Right kidney (tissue), 1 donor: ENCODE data around the gene ZNF544.
"Not testable (repeated sequence)": the region's sequence is repeated elsewhere in the genome, so short reads cannot be mapped to it uniquely, and the experiment has no call there.

Experiments
- DNase-seq: peaks from one replicate; pipeline ENCODE4 v3.0.0-alpha.2; 2016

Gene ZNF544

GRCh38 chr19:58252102-58252685 is 23.5 kb downstream of the ZNF544 start:
- no peak for DNase-seq

- DNase-seq: not testable (repeated sequence)
Observed at GRCh38 chr19:58258259-58258658, 29.5 kb downstream of the ZNF544 start.

GRCh38 chr19:58261600-58261967 is 32.9 kb downstream of the ZNF544 start:
- no peak for DNase-seq

GRCh38 chr19:58261968-58262921 is 33.5 kb downstream of the ZNF544 start:
- DNase-seq: no peak

GRCh38 chr19:58262922-58263296 is 34.2 kb downstream of the ZNF544 start:
- no peak for DNase-seq

GRCh38 chr19:58265100-58265499 is 36.4 kb downstream of the ZNF544 start:
- no peak for DNase-seq

- no peak for DNase-seq
Observed at GRCh38 chr19:58268344-58268743, 39.6 kb downstream of the ZNF544 start.

GRCh38 chr19:58274771-58275201 is 46.1 kb downstream of the ZNF544 start:
- DNase-seq: no peak

GRCh38 chr19:58275564-58275963 is 46.9 kb downstream of the ZNF544 start:
- DNase-seq: no peak

GRCh38 chr19:58277197-58277596 is 48.5 kb downstream of the ZNF544 start:
- DNase-seq: no peak

- no peak for DNase-seq
Observed at GRCh38 chr19:58277748-58278540, 49.2 kb downstream of the ZNF544 start.

GRCh38 chr19:58278541-58279041 is 49.9 kb downstream of the ZNF544 start, which contains the start of gene ZNF8:
Gene ZNF8 (plus strand): TSS chr19:58278955. CDS start chr19:58279082, 127 bp downstream.
- DNase-seq: peak; percentile 92

GRCh38 chr19:58279042-58279924 is 50.6 kb downstream of the ZNF544 start:
- DNase-seq: peak; percentile 89

- DNase-seq: no peak
Observed at GRCh38 chr19:58279925-58280316, 51.2 kb downstream of the ZNF544 start.

- no peak for DNase-seq
Observed at GRCh38 chr19:58284199-58284598, 55.5 kb downstream of the ZNF544 start.

- no peak for DNase-seq
Observed at GRCh38 chr19:58291943-58292342, 63.2 kb downstream of the ZNF544 start.

GRCh38 chr19:58294743-58295374 is 66.1 kb downstream of the ZNF544 start:
- no peak for DNase-seq

GRCh38 chr19:58296104-58296503 is 67.4 kb downstream of the ZNF544 start:
- DNase-seq: no peak

GRCh38 chr19:58300620-58301019 is 71.9 kb downstream of the ZNF544 start:
- no peak for DNase-seq

GRCh38 chr19:58304255-58304654 is 75.5 kb downstream of the ZNF544 start:
- DNase-seq: no peak

- no peak for DNase-seq
Observed at GRCh38 chr19:58304748-58305064, 76.0 kb downstream of the ZNF544 start.
